ENCODE results near the gene PPM1H. TPM values are rescaled to one million over a fixed set of nuclear protein-coding genes. Genes with fewer than 3 reads are reported as not detected.

The PPM1H gene
- total and polyA plus RNA-seq, 7 donors, result 0.92 to 4.3 (median 3.0) TPM

DNA sequence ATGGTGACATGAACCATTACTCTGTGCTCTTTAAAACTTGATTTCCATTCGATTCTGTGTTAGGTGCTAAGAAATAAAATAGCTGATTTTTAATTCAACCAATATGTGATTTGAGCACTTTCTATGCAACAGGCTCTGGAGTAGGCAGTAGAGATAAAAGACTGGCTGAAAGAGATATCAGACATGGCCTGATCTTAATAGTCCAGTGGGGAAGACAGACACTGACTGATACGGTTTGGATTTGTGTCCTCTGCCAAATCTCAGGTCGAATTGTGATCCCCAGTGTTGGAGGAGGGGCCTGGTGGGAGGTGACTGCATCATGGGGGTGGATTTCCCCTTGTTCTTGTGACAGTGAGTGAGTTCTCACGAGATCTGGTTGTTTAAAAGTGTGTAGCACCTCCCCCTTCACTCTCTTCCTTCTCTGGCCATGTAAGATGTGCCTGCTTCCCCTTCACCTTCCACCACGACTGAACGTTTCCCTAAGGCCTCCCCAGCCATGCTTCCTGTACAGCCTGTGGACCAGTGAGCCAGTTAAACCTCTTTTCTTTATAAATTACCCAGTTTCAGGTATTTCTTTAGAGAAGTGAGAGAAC, 128.6 kb downstream of the PPM1H start:
- H3K27ac ChIP-seq, result no peak overlapping the region
- TF ChIP-seq EP300 (IDR thresholded peaks at IDR 0.05), result no peak
- TF ChIP-seq, protein P1, sequence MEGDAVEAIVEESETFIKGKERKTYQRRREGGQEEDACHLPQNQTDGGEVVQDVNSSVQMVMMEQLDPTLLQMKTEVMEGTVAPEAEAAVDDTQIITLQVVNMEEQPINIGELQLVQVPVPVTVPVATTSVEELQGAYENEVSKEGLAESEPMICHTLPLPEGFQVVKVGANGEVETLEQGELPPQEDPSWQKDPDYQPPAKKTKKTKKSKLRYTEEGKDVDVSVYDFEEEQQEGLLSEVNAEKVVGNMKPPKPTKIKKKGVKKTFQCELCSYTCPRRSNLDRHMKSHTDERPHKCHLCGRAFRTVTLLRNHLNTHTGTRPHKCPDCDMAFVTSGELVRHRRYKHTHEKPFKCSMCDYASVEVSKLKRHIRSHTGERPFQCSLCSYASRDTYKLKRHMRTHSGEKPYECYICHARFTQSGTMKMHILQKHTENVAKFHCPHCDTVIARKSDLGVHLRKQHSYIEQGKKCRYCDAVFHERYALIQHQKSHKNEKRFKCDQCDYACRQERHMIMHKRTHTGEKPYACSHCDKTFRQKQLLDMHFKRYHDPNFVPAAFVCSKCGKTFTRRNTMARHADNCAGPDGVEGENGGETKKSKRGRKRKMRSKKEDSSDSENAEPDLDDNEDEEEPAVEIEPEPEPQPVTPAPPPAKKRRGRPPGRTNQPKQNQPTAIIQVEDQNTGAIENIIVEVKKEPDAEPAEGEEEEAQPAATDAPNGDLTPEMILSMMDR (IDR thresholded peaks at IDR 0.05), result no peak
- TF ChIP-seq POLR2AphosphoS5 (IDR thresholded peaks at IDR 0.05), result no peak
- no peak for TF ChIP-seq POLR2A (IDR thresholded peaks at IDR 0.05)
- no peaks in the 10 kb centered on the region for H3K27me3 ChIP-seq
- H3K9me3 ChIP-seq, result no peaks in the 10 kb centered on the region
- WGBS, 2 donors, result 77 to 84% methylated on average over 6 of the region's 6 CpGs
- H3K4me3 ChIP-seq, result no peak overlapping the region
- H3K36me3 ChIP-seq, result no peaks in the 10 kb centered on the region
- no peak for DNase-seq
- no peaks in the 10 kb centered on the region for H3K4me1 ChIP-seq
- intact Hi-C loops (cut with DNase I), result no loop called here

DNA sequence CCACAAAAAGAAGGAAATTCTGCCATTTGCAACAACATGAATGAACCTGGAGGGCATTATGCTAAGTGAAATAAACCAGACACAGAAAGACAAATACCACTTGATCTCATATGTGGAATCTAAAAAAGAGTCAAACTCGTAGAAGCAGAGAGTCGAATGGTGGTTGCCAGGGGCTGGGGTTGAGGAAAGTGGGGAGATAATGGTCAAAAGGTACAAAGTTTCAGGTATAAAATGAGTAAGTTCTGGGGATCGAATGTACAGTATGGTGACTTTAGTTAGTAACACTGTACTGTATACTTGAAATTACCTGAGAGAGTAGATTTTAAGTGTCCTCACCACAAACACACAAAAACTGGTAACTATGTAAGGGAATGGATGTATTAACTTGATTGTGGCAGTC, 129.4 kb downstream of the PPM1H start:
- no peak overlapping the region for H3K4me3 ChIP-seq
- H3K27ac ChIP-seq, result no peak overlapping the region
- TF ChIP-seq, protein P1 (IDR thresholded peaks at IDR 0.05), result no peak
- no peaks in the 10 kb centered on the region for H3K27me3 ChIP-seq
- H3K4me1 ChIP-seq, result no peaks in the 10 kb centered on the region
- H3K36me3 ChIP-seq, result no peaks in the 10 kb centered on the region
- H3K9me3 ChIP-seq, result no peaks in the 10 kb centered on the region
- WGBS, 2 donors, result 77 to 84% methylated on average over 3 of the region's 3 CpGs
- intact Hi-C loops (cut with DNase I), result no loop called here
- DNase-seq, result no peak

DNA sequence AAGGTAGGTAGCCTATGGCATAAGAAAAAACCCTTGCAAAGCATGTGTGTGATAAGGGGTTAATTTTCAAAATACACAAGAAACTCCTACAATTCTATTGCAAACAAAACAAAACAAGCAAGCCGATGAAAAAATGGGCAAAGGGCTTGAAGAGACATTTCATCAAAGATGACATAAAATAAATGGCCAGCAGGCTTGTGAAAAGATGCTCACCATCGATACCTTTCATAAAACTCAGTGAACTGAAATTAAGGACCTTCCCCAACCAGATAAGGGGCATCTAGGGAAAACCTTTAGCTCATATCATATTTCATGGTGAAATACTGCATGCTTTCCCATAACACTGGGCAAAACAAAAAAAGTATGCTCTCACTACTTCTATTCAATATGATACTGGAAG, 131.2 kb downstream of the PPM1H start:
- no peaks in the 10 kb centered on the region for H3K36me3 ChIP-seq
- no peaks in the 10 kb centered on the region for H3K4me1 ChIP-seq
- H3K27me3 ChIP-seq, result no peaks in the 10 kb centered on the region
- no peak for DNase-seq
- no peak overlapping the region for H3K4me3 ChIP-seq
- H3K27ac ChIP-seq, result no peak overlapping the region
- H3K9me3 ChIP-seq, result no peaks in the 10 kb centered on the region
- intact Hi-C loops (cut with DNase I), result no loop called here
- 75 to 90% methylated on average over 2 of the region's 2 CpGs for WGBS, 2 donors
- TF ChIP-seq POLR2A (IDR thresholded peaks at IDR 0.05) (no peak), POLR2AphosphoS5 (IDR thresholded peaks at IDR 0.05) (no peak), EP300 (IDR thresholded peaks at IDR 0.05) (no peak)
- TF ChIP-seq, protein P1 (IDR thresholded peaks at IDR 0.05), result no peak

DNA sequence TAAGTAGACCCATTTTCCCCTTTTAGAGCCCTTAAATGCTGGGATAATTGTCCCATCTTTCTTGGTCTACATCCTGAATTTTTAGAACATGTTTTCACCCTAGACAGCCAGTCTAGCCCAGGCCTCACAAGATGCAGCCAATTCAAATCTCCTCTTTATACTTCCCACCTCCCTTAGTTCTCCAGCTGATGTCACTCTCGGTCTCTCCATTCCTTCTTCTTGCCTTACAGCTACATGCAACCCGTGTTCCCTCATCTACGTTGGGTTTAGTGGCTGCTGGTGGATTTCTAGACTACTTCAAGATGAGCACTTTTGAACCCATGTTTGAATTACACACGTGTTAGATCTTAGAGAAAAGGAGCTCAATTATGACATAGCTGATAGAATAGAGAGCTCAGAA, 132.0 kb downstream of the PPM1H start:
- Histone ChIP-seq H3K9me3 (no peaks in the 10 kb centered on the region), H3K4me3 (no peak overlapping the region), H3K27me3 (no peaks in the 10 kb centered on the region), H3K36me3 (no peaks in the 10 kb centered on the region), H3K4me1 (no peaks in the 10 kb centered on the region), H3K27ac (no peak overlapping the region)
- intact Hi-C loops (cut with DNase I), result no loop called here
- DNase-seq, result no peak
- 79 to 85% methylated on average over 4 of the region's 4 CpGs for WGBS, 2 donors
- TF ChIP-seq, protein P1 (IDR thresholded peaks at IDR 0.05), result no peak
- TF ChIP-seq EP300 (IDR thresholded peaks at IDR 0.05) (no peak), POLR2A (IDR thresholded peaks at IDR 0.05) (no peak), POLR2AphosphoS5 (IDR thresholded peaks at IDR 0.05) (no peak)

DNA sequence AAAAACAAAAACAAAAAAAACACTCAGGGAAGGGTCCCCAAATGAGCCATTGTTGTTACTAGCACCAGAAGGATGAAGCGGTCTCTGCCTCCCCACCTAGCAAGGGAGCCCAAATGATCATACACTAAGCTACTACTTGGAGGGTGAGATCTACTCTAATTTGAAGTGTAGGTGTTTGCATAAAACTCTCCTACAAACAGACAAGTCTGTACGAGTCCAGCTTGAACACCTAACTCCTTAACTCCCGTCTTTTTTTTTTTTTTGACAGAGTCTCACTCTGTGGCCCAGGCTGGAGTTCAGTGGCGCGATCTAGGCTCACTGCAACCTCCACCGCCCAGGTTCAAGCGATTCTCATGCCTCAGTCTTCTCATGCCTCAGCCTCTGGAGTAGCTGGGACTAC, 132.6 kb downstream of the PPM1H start:
- no peaks in the 10 kb centered on the region for H3K36me3 ChIP-seq
- TF ChIP-seq POLR2A (IDR thresholded peaks at IDR 0.05) (no peak), EP300 (IDR thresholded peaks at IDR 0.05) (no peak), POLR2AphosphoS5 (IDR thresholded peaks at IDR 0.05) (no peak)
- TF ChIP-seq, protein P1 (IDR thresholded peaks at IDR 0.05), result no peak
- no peak overlapping the region for H3K4me3 ChIP-seq
- no peak overlapping the region for H3K27ac ChIP-seq
- DNase-seq, result no peak
- WGBS, 2 donors, result 97% methylated on average over 7 of the region's 7 CpGs
- H3K27me3 ChIP-seq, result no peaks in the 10 kb centered on the region
- H3K9me3 ChIP-seq, result no peaks in the 10 kb centered on the region
- intact Hi-C loops (cut with DNase I), result no loop called here
- H3K4me1 ChIP-seq, result no peaks in the 10 kb centered on the region

Data from sigmoid colon (tissue), 7 donors.